ENCODE data around the gene LEPR. TPM values are rescaled to one million over a fixed set of nuclear protein-coding genes. Genes with fewer than 3 reads are reported as not detected.
"Not testable (repeated sequence)": the region's sequence is repeated elsewhere in the genome, so short reads cannot be mapped to it uniquely, and the experiment has no call there.

LEPR gene
- total and polyA plus RNA-seq, 10 donors: 0.90 to 9.3 (median 5.4) TPM

DNA sequence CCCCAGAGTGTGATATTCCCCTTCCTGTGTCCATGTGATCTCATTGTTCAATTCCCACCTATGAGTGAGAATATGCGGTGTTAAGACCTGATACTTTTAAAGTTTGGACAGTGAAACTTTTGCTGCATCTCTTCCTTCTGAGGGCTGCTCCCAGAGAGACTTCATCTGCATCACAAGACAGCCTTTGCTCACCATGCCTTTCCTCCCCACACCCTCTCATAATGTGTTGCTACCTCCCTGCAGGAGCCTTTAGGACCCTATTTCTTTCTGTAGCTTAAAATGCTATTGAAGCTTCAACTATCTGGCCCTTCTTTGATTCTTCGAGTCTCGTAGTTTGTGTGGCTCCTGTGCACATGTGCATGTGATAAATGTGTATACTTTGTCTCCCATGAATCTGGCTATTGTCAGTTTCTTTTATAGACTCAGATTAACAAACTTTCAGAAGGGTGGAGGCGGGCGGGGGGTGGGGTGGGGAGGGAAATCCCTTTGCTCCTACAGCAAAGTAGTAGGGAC, 23.7 kb downstream of the LEPR start:
- DNase-seq: no peak
- WGBS, 5 donors: 87 to 97% (median 92%) methylated on average over 4 to 5 of the region's 5 CpGs
- intact Hi-C loops (cut with DNase I; ENCODE audit: low total_unique reads): no loop called here

DNA sequence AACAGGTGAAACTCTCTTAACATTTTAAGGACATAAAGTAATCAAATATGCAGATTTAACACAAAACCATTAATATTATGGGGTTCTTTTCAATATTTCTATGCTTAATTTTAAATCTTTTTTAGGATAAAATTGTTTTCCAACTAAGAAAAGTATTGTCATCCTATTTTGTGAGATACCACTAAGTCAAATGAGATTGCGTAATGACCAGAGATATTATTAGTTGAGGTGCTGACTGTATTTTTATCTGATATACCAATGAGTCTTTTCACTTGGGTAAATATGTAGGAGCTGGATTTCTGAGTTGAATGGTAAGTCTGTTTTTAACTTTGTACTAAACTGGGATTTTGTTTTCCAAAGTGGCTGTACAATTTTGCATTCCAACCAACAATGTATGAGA, 25.4 kb downstream of the LEPR start:
- no peak overlapping the region for H3K27ac ChIP-seq
- no peak for DNase-seq
- no peaks in the 10 kb centered on the region for H3K36me3 ChIP-seq
- TF ChIP-seq POLR2AphosphoS5 (IDR thresholded peaks at IDR 0.05): no peak
- TF ChIP-seq, protein P1, sequence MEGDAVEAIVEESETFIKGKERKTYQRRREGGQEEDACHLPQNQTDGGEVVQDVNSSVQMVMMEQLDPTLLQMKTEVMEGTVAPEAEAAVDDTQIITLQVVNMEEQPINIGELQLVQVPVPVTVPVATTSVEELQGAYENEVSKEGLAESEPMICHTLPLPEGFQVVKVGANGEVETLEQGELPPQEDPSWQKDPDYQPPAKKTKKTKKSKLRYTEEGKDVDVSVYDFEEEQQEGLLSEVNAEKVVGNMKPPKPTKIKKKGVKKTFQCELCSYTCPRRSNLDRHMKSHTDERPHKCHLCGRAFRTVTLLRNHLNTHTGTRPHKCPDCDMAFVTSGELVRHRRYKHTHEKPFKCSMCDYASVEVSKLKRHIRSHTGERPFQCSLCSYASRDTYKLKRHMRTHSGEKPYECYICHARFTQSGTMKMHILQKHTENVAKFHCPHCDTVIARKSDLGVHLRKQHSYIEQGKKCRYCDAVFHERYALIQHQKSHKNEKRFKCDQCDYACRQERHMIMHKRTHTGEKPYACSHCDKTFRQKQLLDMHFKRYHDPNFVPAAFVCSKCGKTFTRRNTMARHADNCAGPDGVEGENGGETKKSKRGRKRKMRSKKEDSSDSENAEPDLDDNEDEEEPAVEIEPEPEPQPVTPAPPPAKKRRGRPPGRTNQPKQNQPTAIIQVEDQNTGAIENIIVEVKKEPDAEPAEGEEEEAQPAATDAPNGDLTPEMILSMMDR (IDR thresholded peaks at IDR 0.05 in 8 of 11, conservative IDR thresholded peaks at IDR 0.05 in 3 of 11): no peak
- no peak for TF ChIP-seq POLR2A (IDR thresholded peaks at IDR 0.05)
- intact Hi-C loops (cut with DNase I; ENCODE audit: low total_unique reads): no loop called here
- no peaks in the 10 kb centered on the region for H3K27me3 ChIP-seq (replicated peaks in 1 of 7)
- WGBS, 5 donors: 97 to 100% (median 98%) methylated on average over 1 of the region's 1 CpG
- no peak overlapping the region for H3K4me3 ChIP-seq
- H3K4me1 ChIP-seq: no peaks in the 10 kb centered on the region
- no peaks in the 10 kb centered on the region for H3K9me3 ChIP-seq

More for the DNA sequence above, 23.7 kb downstream of the LEPR start:
- H3K36me3 ChIP-seq: no peaks in the 10 kb centered on the region
- H3K9me3 ChIP-seq: no peaks in the 10 kb centered on the region
- no peak overlapping the region for H3K27ac ChIP-seq
- no peak overlapping the region for H3K4me3 ChIP-seq
- H3K4me1 ChIP-seq: no peaks in the 10 kb centered on the region
- H3K27me3 ChIP-seq (replicated peaks in 1 of 7): no peaks in the 10 kb centered on the region
- no peak for TF ChIP-seq POLR2AphosphoS5 (IDR thresholded peaks at IDR 0.05)
- TF ChIP-seq POLR2A (IDR thresholded peaks at IDR 0.05): no peak
- TF ChIP-seq, protein P1 (IDR thresholded peaks at IDR 0.05 in 8 of 11, conservative IDR thresholded peaks at IDR 0.05 in 3 of 11): no peak

- H3K9me3 ChIP-seq: peaks cover 0 to 3% (median 0%) of the 10 kb centered on the region in 8 donors
- no peak for TF ChIP-seq POLR2A (IDR thresholded peaks at IDR 0.05)
- no peak for TF ChIP-seq POLR2AphosphoS5 (IDR thresholded peaks at IDR 0.05)
- TF ChIP-seq, protein P1 (IDR thresholded peaks at IDR 0.05 in 8 of 11, conservative IDR thresholded peaks at IDR 0.05 in 3 of 11): no peak
- no peaks in the 10 kb centered on the region for H3K36me3 ChIP-seq
- no peak for DNase-seq
- no peaks in the 10 kb centered on the region for H3K4me1 ChIP-seq
- WGBS, 5 donors: 80 to 97% (median 91%) methylated on average over 4 of the region's 4 CpGs
- intact Hi-C loops (cut with DNase I; ENCODE audit: low total_unique reads): no loop called here
- H3K4me3 ChIP-seq: no peak overlapping the region
- no peak overlapping the region for H3K27ac ChIP-seq
- no peaks in the 10 kb centered on the region for H3K27me3 ChIP-seq (replicated peaks in 1 of 7)
These were observed 28.9 kb downstream of the LEPR start for GRCh38 chr1:65449214-65449823.

DNA sequence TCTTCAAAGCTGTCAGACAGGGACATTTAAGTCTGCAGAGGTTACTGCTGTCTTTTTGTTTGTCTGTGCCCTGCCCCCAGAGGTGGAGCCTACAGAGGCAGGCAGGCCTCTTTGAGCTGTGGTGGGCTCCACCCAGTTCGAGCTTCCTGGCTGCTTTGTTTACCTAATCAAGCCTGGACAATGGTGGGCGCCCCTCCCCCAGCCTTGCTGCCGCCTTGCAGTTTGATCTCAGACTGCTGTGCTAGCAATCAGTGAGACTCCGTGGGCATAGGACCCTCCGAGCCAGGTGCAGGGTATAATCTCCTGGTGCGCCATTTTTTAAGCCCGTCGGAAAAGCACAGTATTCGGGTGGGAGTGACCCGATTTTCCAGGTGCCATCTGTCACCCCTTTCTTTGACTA, 35.2 kb downstream of the LEPR start:
- intact Hi-C loops (cut with DNase I; ENCODE audit: low total_unique reads); DNase-seq; H3K4me1 ChIP-seq; H3K4me3 ChIP-seq; H3K9me3 ChIP-seq; H3K27me3 ChIP-seq (replicated peaks in 1 of 7); H3K36me3 ChIP-seq; H3K27ac ChIP-seq: not testable (repeated sequence)
- WGBS, 5 donors: 84 to 86% (median 84%) methylated on average over 4 to 10 of the region's 10 CpGs
